PC-3 (cell line): ENCODE data around the gene OR5H6.

Source experiments
- CTCF ChIP-seq: fragments of 300-600 bp; sonication (generic); conservative IDR thresholded peaks from 2 replicates; pipeline ENCODE4 v1.5.1; 2017; ENCODE audit warnings: antibody characterized with exemption, low read depth, mild to moderate bottlenecking, low read length
- EZH2phosphoT487 ChIP-seq: fragments of 300-600 bp; sonication (generic); IDR thresholded peaks from 2 replicates; pipeline ENCODE4 v1.6.1; 2018; ENCODE audit warnings: mild to moderate bottlenecking, antibody characterized with exemption, low read length, borderline replicate concordance

- no peak for TF ChIP-seq CTCF
- TF ChIP-seq EZH2phosphoT487 = no peak
These were observed 49.0 kb upstream of the OR5H6 start for GRCh38 chr3:98215051-98215450.
